PC-3 (cell line): ENCODE measurements around the gene SNAI3. TPM values are rescaled to one million over a fixed set of nuclear protein-coding genes. Genes with fewer than 3 reads are reported as not detected.

Experiments
- ATAC-seq: fragments of 200-7000 bp; cut with Tn5 transposase; 2 replicates; pipeline ENCODE4 v1.9.1; 2020; ENCODE audit warnings: mild to moderate bottlenecking, moderate library complexity
- BruUV-seq: library from RNA; stranded (reverse); fragments of 400-500 nt; replicated peaks from 2 replicates; lab custom pipeline; 2021; lab: Mats Ljungman, UMichigan
- CTCF ChIA-PET: fragments of 300-600 bp; sonication (Branson Sonifier 250); formaldehyde crosslinking; loops from one replicate; lab custom pipeline; 2022; ENCODE audit warnings: antibody characterized with exemption; lab: Charles Lee
- POLR2A ChIA-PET: fragments of 300-600 bp; sonication (Branson Sonifier 250); formaldehyde crosslinking; loops from one replicate; lab custom pipeline; 2022; ENCODE audit warnings: antibody characterized with exemption; ENCODE audit not compliant: unreplicated experiment; lab: Charles Lee
- DNase-seq: peaks from one replicate; pipeline ENCODE4 v3.0.0-alpha.2; 2015
- H2AFZ ChIP-seq: fragments of 300-600 bp; sonication (generic); 2 replicates; pipeline ENCODE4 v1.6.0; 2016; ENCODE audit warnings: antibody characterized with exemption, low read length
- H3F3A ChIP-seq: fragments of 300-600 bp; sonication (generic); one replicate; pipeline ENCODE4 v1.6.0; 2017; ENCODE audit warnings: antibody characterized with exemption, low read length, control low read depth, mild to moderate bottlenecking; ENCODE audit not compliant: unreplicated experiment
- H3K27ac ChIP-seq: fragments of 300-600 bp; sonication (generic); 2 replicates; pipeline ENCODE4 v1.5.1; 2016; ENCODE audit warnings: mild to moderate bottlenecking, low read length
- H3K27me3 ChIP-seq: fragments of 300-600 bp; sonication (generic); 2 replicates; pipeline ENCODE4 v1.6.1; 2016; ENCODE audit warnings: low read length, mixed read lengths
- H3K36me3 ChIP-seq: fragments of 300-600 bp; sonication (generic); 2 replicates; pipeline ENCODE4 v1.6.1; 2016; ENCODE audit warnings: low read depth, mixed run types, low read length, mixed read lengths
- H3K4me1 ChIP-seq: fragments of 300-600 bp; sonication (generic); 2 replicates; pipeline ENCODE4 v1.5.1; 2016; ENCODE audit warnings: low read length; ENCODE audit not compliant: insufficient read depth
- H3K4me2 ChIP-seq: fragments of 300-600 bp; sonication (generic); 2 replicates; pipeline ENCODE4 v1.6.0; 2016; ENCODE audit warnings: low read length
- H3K4me3 ChIP-seq: fragments of 300-600 bp; sonication (generic); 2 replicates; pipeline ENCODE4 v1.5.1; 2016; ENCODE audit warnings: mild to moderate bottlenecking, low read length, mixed read lengths
- H3K79me2 ChIP-seq: fragments of 300-600 bp; sonication (generic); 2 replicates; pipeline ENCODE4 v1.6.1; 2017; ENCODE audit warnings: low read length, mixed read lengths
- H3K9ac ChIP-seq: fragments of 300-600 bp; sonication (generic); 2 replicates; pipeline ENCODE4 v1.6.0; 2016; ENCODE audit warnings: mild to moderate bottlenecking, low read length
- H3K9me2 ChIP-seq: fragments of 300-600 bp; sonication (generic); replicated peaks from 2 replicates; pipeline ENCODE4 v1.6.1; 2016; ENCODE audit warnings: mixed run types, low read length, mixed read lengths
- H3K9me3 ChIP-seq: fragments of 300-600 bp; sonication (generic); 2 replicates; pipeline ENCODE4 v1.6.1; 2016; ENCODE audit warnings: low read length, mixed read lengths
- H4K20me1 ChIP-seq: fragments of 300-600 bp; sonication (generic); 2 replicates; pipeline ENCODE4 v1.6.1; 2016; ENCODE audit warnings: low read length, mixed read lengths
- CTCF ChIP-seq: fragments of 300-600 bp; sonication (generic); conservative IDR thresholded peaks from 2 replicates; pipeline ENCODE4 v1.5.1; 2017; ENCODE audit warnings: antibody characterized with exemption, low read depth, mild to moderate bottlenecking, low read length
- EZH2 ChIP-seq: fragments of 300-600 bp; sonication (generic); IDR thresholded peaks from one replicate; pipeline ENCODE4 v1.6.1; 2017; ENCODE audit warnings: antibody characterized with exemption, mild to moderate bottlenecking, low read length; ENCODE audit not compliant: unreplicated experiment
- EZH2phosphoT487 ChIP-seq: fragments of 300-600 bp; sonication (generic); IDR thresholded peaks from 2 replicates; pipeline ENCODE4 v1.6.1; 2018; ENCODE audit warnings: mild to moderate bottlenecking, antibody characterized with exemption, low read length, borderline replicate concordance
- intact Hi-C: fragments of 100-400 bp; cut with micrococcal nuclease; formaldehyde crosslinking; loops from 2 replicates; pipeline ENCODE4 v1.9.0; 2023
- total RNA-seq: library from RNA; depleted of rRNA; stranded (reverse); fragments of >200 nt; gene quantifications from 2 replicates; pipeline ENCODE4 v1.2.3, GENCODE V29; 2014

SNAI3 gene
- total RNA-seq, 1 experiment from 2014 or later, result 0.22 TPM

- CTCF ChIA-PET, result no interaction called here
- intact Hi-C loops, result no loop called here
- H3K9ac ChIP-seq, result no peak overlapping the region
- no TSS peak for BruUV-seq
- ATAC-seq, result no peak
- no peaks in the 10 kb centered on the region for H3F3A ChIP-seq
- H3K9me3 ChIP-seq, result no peaks in the 10 kb centered on the region
- no peaks in the 10 kb centered on the region for H3K27me3 ChIP-seq
- no peak for DNase-seq
- H3K9me2 ChIP-seq, result no peaks in the 10 kb centered on the region
- no peaks in the 10 kb centered on the region for H4K20me1 ChIP-seq
- POLR2A ChIA-PET, result no interaction called here
- no peak for TF ChIP-seq CTCF
- TF ChIP-seq EZH2, result no peak
- no peak for TF ChIP-seq EZH2phosphoT487
- no peaks in the 10 kb centered on the region for H3K4me1 ChIP-seq
- no peak overlapping the region for H3K4me2 ChIP-seq
- H3K4me3 ChIP-seq, result no peak overlapping the region
- H2AFZ ChIP-seq, result no peak overlapping the region
- H3K79me2 ChIP-seq, result peaks cover 49% of the 10 kb centered on the region
- no peak overlapping the region for H3K27ac ChIP-seq
- H3K36me3 ChIP-seq, result no peaks in the 10 kb centered on the region; the same call in 1 of the 2 replicates
Measured at GRCh38 chr16:88710556-88710955, 24.2 kb upstream of the SNAI3 start.

DNA sequence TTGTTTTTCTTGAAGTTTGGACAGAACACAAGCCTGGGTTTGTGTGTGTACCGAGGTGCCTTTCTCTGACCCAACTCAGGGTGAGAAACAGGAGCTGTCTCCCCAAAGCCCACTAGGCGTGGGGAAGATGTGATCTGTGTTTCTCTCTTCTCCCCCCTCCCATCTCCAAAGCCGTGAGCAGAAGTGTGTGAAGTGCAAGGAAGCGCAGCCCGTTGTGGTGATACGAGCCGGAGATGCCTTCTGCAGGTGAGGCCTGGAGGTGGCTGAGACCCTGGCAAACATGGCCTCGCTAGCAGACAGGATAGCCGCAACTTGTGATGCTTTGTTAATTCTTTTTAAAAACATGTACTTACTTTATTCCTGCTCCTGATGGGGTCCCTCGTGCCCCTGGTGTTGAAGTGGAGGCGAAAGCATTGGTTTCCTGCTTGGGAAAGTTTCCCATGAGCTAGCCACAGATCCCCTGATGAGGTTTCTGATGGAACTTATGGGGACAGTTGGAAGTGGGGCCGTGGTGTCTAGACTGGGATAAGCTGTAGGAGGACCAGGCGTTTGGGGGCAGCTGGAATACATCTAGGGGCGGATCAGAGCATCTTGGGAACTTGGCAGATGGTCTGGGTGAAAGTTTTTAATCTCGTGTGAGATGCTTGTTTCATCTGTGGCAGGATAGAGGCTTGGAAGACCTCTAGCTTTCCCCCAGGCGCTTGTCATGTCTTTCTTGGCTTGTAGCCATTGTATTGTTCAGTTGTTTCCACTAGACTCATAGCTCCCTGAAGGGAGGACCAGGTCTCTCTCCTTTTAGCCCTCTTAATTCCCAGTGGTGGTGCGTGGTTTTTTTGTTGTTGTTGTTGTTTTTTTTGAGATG is 20.9 kb upstream of the SNAI3 start:
- Histone ChIP-seq H3K9me3 (no peaks in the 10 kb centered on the region), H3K27ac (peak overlapping the region; percentile 32; the same call in 1 of the 2 replicates), H2AFZ (peak overlapping the region; percentile 74; the same call in 1 of the 2 replicates), H3K36me3 (no peaks in the 10 kb centered on the region), H3K79me2 (peaks cover 58% of the 10 kb centered on the region), H3K9me2 (no peaks in the 10 kb centered on the region), H3K9ac (peak overlapping the region; percentile 95), H3F3A (no peaks in the 10 kb centered on the region), H4K20me1 (no peaks in the 10 kb centered on the region), H3K27me3 (no peaks in the 10 kb centered on the region), H3K4me2 (peak overlapping the region; percentile 97), H3K4me1 (0 out of 2 replicates have a peak, but pooled peaks cover 4% of the 10 kb centered on the region), H3K4me3 (peak overlapping the region; percentile 97)
- BruUV-seq, result TSS peak; percentile 53
- TF ChIP-seq CTCF, result no peak
- TF ChIP-seq EZH2phosphoT487, result no peak
- no peak for TF ChIP-seq EZH2
- POLR2A ChIA-PET, result no interaction called here
- CTCF ChIA-PET, result interaction anchor here (0.6 kb wide), 1 partner anchor 29 kb away, joined by 3 read pairs; no protein-coding TSS in a partner anchor
- DNase-seq, result no peak
- ATAC-seq, result no peak
- intact Hi-C loops, result no loop called here
